Stromal cell of bone marrow (primary cell): ENCODE data around the gene HLA-DOA.

Experiments
- DNase-seq: peaks from one replicate; pipeline ENCODE4 v3.0.0-alpha.2; 2012; ENCODE audit warnings: low read depth

The HLA-DOA gene

GRCh38 chr6:33017018-33017417, 7.6 kb upstream of the HLA-DOA start:
- no peak for DNase-seq

DNA sequence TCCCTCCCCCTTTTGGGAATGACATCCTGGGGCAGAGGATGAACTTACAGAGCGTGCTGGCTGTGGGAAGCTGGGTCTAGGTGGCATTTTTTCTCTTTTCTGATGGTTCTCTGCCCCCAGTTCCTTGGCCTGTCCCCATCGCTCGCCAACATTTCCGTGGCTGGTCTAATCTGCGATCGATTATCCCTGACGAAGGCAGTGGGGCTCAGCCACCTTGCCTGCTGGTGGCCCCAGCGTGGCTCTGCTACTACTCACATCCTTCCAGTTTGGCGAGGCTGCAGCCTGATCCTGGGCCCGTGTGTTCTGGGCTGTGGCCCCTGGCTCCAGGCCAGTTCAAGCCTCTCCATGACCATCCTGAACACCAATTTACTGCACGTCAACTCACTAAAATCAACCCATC, 6.4 kb upstream of the HLA-DOA start:
- no peak for DNase-seq

GRCh38 chr6:33014841-33015634, 5.6 kb upstream of the HLA-DOA start:
- DNase-seq, result peak; percentile 69

DNA sequence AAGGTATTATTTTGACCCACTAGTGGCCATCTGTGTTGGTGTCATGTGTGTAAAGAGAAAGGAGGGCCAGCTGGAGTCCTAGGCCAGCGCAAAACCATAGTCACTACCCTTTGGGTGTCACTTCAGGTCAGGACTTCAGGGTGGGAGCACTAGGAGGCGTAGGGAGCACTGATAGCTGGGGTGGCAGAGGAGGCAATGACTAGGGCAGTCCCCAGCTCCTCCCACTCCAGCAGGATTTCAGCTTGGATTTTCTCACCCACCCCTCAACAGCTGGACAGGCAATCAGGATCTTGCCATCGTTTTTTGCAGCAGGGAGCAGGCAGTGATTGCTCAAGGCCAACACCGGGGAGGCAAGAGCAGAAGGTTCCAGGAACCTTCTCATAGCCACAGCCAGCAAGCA, 4.2 kb upstream of the HLA-DOA start:
- DNase-seq, result no peak

- DNase-seq, result no peak
Observed at GRCh38 chr6:33010356-33010755, 965 bp upstream of the HLA-DOA start.

GRCh38 chr6:33007831-33008400, 1.5 kb downstream of the HLA-DOA start:
- DNase-seq, result no peak

DNA sequence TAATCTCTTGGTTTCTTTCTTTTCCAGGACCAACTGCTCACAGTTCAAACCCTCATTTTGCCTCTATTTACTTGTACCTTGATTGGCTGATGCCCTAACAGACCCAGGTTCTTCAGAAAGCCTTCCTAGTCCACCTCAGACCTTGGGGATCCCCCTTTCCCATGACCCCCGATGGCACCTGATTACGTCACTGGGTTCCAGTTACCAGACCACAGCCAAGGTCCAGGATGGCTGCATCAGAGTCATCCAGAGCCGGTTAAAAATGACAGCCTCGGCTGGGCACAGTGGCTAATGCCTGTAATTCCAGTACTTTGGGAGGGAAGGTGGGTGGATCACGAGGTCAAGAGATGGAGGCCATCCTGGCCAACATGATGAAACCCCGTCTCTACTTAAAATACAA, 4.5 kb downstream of the HLA-DOA start:
- DNase-seq, result no peak

GRCh38 chr6:33001685-33002084, 7.7 kb downstream of the HLA-DOA start:
- DNase-seq, result no peak

DNA sequence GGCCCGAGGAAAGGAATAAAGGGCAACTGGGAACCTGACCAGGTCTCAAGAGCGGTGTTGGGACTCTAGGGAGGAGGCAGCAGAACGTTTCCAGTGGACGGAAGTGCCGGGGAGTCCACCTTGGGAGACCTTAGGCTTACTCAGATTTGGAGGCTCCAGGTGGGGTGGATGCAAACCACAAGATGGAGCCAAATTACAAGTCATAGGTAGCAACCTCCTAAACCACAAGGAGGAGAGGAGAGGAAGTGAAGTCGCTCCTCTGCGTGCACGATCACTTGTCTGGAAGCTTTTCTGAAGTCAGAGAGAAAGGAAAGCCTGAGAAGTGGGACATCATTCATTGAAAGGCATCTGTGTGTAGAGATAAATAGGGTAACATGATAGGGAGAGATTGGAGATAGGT, 9.3 kb downstream of the HLA-DOA start:
- DNase-seq, result no peak

DNA sequence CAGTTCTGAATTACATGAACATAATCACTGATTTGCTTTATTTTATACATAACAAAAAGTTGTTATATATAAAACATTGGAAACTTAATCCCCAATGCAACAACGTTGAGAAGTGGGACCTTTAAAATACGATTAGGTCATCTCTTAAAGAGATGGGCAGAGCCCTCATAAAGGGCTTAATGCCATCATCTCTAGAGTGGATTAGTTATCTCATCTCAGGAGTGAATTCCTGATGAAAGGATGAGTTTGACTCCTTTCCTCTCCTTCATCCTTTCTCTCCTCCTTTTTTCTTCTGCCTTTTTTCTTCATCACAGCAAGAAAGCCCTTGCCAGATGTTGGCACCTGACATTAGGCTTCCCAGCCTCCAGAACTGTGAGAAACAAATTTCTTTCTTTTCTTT, 13.9 kb downstream of the HLA-DOA start:
- DNase-seq, result no peak

DNA sequence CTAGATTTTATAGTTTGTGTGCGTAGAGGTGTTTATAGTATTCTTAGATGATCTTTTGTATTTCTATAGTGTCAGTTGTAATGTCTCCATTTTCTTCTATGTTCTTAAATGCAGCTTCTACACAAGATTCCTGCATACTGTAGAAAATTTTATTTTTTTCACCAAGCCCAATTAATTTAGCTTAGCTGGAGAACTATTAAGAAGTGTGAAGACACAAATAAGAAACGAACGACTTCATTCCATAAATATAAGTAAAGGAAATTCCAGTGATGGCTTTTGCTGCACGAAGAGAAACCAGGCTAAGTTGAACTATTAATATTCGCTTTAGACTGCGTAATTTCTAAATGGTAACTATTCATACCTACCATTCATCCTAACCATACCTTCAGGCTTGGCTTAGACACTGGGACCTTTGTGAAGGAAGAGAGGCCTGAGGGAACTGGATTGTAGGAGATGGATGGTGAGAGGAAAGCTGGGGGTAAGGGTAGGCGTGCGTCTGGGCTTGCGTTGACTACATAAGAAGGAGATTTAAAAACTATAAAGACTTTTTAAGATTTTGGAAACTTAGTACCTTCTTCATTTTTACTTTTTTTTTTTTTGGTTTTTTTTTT, 15.9 kb downstream of the HLA-DOA start:
- no peak for DNase-seq

GRCh38 chr6:32991972-32992371, 17.4 kb downstream of the HLA-DOA start:
- no peak for DNase-seq

- no peak for DNase-seq
Observed at GRCh38 chr6:32989368-32989767, 20.0 kb downstream of the HLA-DOA start.

GRCh38 chr6:32984622-32985389, 24.6 kb downstream of the HLA-DOA start:
- DNase-seq, result peak; percentile 59

GRCh38 chr6:32983964-32984621, 25.3 kb downstream of the HLA-DOA start:
- DNase-seq, result no peak

DNA sequence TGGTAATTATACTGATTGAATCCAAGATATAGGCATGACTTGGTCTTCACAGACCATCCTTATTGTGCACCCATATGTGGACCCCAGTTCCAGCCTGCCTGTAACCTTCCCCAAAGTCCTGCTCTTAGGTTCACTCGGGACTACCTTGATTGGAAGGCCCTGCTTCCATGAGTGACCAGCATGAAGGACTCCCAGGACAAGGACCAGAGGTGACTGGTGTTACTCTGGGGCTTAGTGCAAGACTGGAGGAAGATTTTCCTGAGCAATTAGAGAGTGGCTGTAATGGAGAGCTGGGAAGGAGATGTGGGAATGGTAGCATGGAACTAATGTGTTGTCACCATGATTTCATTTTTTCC, 25.9 kb downstream of the HLA-DOA start:
- DNase-seq, result no peak

DNA sequence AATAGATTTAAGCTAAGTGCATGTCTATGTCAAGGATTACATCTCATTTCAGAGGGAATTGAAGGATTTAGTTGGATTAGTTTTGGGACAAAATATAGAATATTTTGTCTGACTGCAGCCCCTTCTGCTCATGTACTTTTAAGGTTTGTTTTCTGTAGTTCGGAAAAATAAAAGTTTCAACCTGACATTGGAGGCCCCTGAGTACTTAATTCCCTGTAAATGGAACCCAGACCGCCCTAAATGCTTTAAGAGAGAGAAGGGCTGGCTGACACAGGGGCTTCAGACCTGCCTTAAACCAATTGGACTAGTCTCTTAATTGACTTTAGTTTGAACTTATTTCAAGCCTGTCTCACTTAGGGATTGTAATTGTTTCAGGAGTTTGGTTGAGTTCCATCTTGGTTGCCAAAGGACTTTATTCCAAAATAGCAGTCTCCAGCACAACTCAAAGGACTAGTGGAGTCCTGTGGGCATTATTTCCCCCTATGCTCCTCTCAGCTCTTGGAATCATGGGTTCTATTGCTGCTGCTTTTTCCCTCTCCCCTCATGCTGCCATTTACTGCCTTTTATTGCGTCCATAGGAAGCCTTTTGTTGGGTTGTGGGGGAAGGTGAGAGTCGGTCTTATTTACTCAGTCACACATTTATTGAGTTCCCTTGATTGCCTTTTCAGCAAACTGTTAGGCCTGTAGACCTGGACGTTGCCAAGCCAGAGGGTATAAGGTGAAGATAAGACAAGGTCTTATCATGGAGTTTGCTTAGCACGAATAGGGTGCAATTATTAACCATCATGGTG, 26.5 kb downstream of the HLA-DOA start:
- DNase-seq, result no peak

- DNase-seq, result no peak
Observed at GRCh38 chr6:32982084-32982701, 27.2 kb downstream of the HLA-DOA start.

- no peak for DNase-seq
Observed at GRCh38 chr6:32980488-32981038, 28.8 kb downstream of the HLA-DOA start.

DNA sequence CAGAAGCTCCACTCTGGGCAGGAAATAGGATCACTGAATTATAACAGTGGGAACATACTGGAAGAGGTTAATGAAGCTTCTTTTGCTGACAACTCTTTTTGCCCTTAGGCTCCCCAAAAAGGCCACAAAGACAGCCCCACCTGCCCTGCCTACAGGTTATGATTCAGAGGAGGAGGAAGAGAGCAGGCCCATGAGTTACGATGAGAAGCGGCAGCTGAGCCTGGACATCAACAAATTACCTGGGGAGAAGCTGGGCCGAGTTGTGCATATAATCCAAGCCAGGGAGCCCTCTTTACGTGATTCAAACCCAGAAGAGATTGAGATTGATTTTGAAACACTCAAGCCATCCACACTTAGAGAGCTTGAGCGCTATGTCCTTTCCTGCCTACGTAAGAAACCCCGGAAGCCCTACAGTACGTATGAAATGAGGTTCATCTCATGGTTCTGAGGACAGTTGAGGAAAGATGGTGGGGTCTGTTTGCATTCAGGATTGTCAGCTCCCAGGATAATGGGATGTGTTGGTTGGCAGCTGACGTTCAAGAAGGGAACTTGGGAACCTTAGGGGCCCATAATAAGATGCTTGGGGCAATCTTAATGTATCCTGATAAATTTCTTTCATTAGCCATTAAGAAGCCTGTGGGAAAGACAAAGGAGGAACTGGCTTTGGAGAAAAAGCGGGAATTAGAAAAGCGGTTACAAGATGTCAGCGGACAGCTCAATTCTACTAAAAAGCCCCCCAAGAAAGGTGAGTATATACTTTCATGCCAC, 29.5 kb downstream of the HLA-DOA start:
- DNase-seq, result no peak
